Caki2 (cell line): ENCODE results near the gene SYCP2L. TPM values are rescaled to one million over a fixed set of nuclear protein-coding genes. Genes with fewer than 3 reads are reported as not detected.

Source experiments
- DNase-seq: peaks from one replicate; pipeline ENCODE4 v3.0.0-alpha.2; 2015; ENCODE audit warnings: low read depth
- in situ Hi-C: cut with HindIII; loops from 2 replicates; pipeline ENCODE4 v1.10.0; 2016; ENCODE audit warnings: low sequenced_read_pairs, low pct_unique_long_range_greater_than_20kb, mixed read lengths
- total RNA-seq: library from RNA; depleted of rRNA; stranded (reverse); fragments of >200 nt; shearing (Covaris generic); gene quantifications from 2 replicates; pipeline ENCODE4 v1.2.3, GENCODE V29; 2014; ENCODE audit warnings: low replicate concordance

SYCP2L gene
- total RNA-seq, 1 experiment from 2014 or later, result 0.37 TPM

GRCh38 chr6:10939840-10940239 lies 53.0 kb downstream of the SYCP2L start:
- DNase-seq, result no peak

GRCh38 chr6:10945845-10946244 lies 59.0 kb downstream of the SYCP2L start:
- DNase-seq, result no peak
- in situ Hi-C loops, result no loop called here

More at GRCh38 chr6:10939840-10940239, 53.0 kb downstream of the SYCP2L start:
- in situ Hi-C loops, result no loop called here

- in situ Hi-C loops, result no loop called here
These were observed 61.1 kb downstream of the SYCP2L start for GRCh38 chr6:10947966-10948365.

GRCh38 chr6:10949579-10950490 lies 63.0 kb downstream of the SYCP2L start:
- DNase-seq, result no peak
- in situ Hi-C loops, result no loop called here

More at GRCh38 chr6:10947966-10948365, 61.1 kb downstream of the SYCP2L start:
- DNase-seq, result no peak

GRCh38 chr6:10951675-10952282 lies 64.9 kb downstream of the SYCP2L start:
- in situ Hi-C loops, result no loop called here
- DNase-seq, result peak; percentile 62

GRCh38 chr6:10954590-10955010 lies 67.7 kb downstream of the SYCP2L start:
- in situ Hi-C loops, result no loop called here

GRCh38 chr6:10956776-10957175 lies 69.9 kb downstream of the SYCP2L start:
- in situ Hi-C loops, result no loop called here
- no peak for DNase-seq

More at GRCh38 chr6:10954590-10955010, 67.7 kb downstream of the SYCP2L start:
- DNase-seq, result peak; percentile 18

GRCh38 chr6:10957414-10957886 lies 70.6 kb downstream of the SYCP2L start:
- DNase-seq, result no peak
- in situ Hi-C loops, result no loop called here

GRCh38 chr6:10960171-10960570 lies 73.3 kb downstream of the SYCP2L start:
- no peak for DNase-seq

GRCh38 chr6:10961837-10962236 lies 75.0 kb downstream of the SYCP2L start:
- in situ Hi-C loops, result no loop called here

More at GRCh38 chr6:10960171-10960570, 73.3 kb downstream of the SYCP2L start:
- in situ Hi-C loops, result no loop called here

GRCh38 chr6:10962673-10963072 lies 75.8 kb downstream of the SYCP2L start:
- DNase-seq, result no peak
- in situ Hi-C loops, result no loop called here

More at GRCh38 chr6:10961837-10962236, 75.0 kb downstream of the SYCP2L start:
- DNase-seq, result no peak

GRCh38 chr6:10963113-10963512 lies 76.3 kb downstream of the SYCP2L start:
- in situ Hi-C loops, result no loop called here
- no peak for DNase-seq

GRCh38 chr6:10964684-10965083 lies 77.8 kb downstream of the SYCP2L start:
- in situ Hi-C loops, result no loop called here
- DNase-seq, result no peak

GRCh38 chr6:10968776-10969175 lies 81.9 kb downstream of the SYCP2L start:
- in situ Hi-C loops, result no loop called here
- no peak for DNase-seq

- no peak for DNase-seq
- in situ Hi-C loops, result no loop called here
These were observed 83.9 kb downstream of the SYCP2L start for GRCh38 chr6:10970731-10971130.

GRCh38 chr6:10972196-10972595 lies 85.3 kb downstream of the SYCP2L start:
- no peak for DNase-seq
- in situ Hi-C loops, result no loop called here

GRCh38 chr6:10976571-10976970 lies 89.7 kb downstream of the SYCP2L start:
- in situ Hi-C loops, result no loop called here
- DNase-seq, result no peak

- DNase-seq, result no peak
- in situ Hi-C loops, result no loop called here
These were observed 90.5 kb downstream of the SYCP2L start for GRCh38 chr6:10977231-10977968.

- DNase-seq, result no peak
- in situ Hi-C loops, result no loop called here
These were observed 92.8 kb downstream of the SYCP2L start for GRCh38 chr6:10979603-10980002.
